GM21528 (cell line): Measurements from ENCODE around the gene EPHA10.

ENCODE experiments used
- ATAC-seq: cut with Tn5 transposase; IDR thresholded peaks from one replicate; pipeline ENCODE4 v1.9.1; 2021; ENCODE audit warnings: mild to moderate bottlenecking, moderate library complexity; ENCODE audit not compliant: unreplicated experiment, low FRiP score

Gene EPHA10

DNA sequence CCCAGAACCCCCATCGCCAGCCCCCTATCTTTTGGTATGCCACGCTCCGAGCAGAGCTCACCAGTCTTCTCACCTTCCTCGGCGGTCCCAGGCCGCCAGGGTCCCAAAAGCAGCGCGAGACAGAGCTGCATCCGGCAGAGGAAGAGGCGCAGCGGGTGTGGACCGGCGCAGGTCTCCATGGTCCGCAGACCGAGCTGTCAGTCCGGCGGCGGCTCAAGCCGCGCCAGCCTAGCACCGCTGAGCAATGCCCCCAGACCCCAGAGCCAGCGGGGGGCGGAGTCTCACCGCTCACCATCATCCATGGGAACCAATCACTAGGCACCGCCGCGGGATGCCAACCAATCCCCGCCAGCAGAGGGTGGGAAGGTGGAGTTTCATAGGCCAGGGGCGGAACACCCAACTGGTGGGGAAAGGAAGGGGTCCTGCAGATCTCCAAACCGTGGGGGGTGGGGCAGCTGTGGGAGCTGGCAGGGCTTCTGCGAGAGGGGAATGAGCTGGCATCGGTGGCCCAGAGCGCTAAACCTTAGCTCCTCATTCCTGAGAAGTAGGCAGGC is at the start of gene EPHA10:
TSS of gene EPHA10 (minus strand) at position 233 of the 554 bp plus-strand sequence. CDS start at position 179, 54 bp downstream.
- ATAC-seq: no peak

DNA sequence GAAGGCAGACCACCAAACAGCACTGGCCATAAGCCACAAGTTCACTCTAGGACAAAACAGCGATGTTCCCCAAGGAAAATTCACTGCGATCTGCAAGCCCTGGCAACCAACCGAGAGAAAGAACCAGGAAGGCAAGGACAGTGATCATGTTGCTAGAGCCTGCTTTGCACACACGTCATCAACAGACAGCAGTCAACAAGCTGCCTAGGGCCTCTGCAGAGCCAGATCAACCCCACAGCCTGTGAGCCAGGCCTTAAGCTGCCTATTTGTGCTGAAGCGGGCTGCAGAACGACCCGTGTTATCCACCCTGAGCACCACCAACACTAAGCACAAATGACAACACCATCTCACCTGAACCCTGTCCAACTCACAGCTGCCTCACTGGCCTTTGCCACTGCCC is 49.3 kb upstream of the EPHA10 start:
- ATAC-seq: no peak

GRCh38 chr1:37813529-37814145 is 48.7 kb upstream of the EPHA10 start:
- no peak for ATAC-seq

DNA sequence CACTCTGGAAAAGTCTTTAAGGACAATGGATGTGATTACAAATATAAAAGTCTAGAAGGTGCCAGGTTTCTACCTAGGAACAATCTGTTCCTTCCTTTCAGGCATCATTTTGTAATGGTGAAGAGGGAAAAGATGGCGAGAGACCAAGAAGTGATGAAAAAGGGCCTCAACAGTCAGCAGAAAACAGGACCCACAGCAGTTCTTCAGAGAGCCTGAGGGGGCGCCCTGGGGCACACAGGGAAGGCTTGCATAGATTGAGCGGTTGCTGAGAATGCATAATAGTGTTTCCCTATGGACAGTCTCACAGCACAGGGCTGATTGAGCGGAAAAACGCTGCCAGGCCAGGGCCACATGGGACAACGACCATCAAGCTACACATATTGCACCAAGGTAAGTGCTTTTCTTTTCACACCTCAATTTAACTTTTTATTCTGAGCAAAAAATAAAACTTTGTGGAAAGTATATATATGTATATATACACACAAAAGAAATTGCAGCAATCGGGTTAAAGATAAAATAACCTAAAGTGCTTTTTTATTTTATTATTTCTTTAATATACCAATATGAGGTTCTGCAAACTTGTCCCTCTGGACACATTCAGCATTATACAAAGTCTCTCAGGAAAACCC is 46.2 kb upstream of the EPHA10 start:
- no peak for ATAC-seq

DNA sequence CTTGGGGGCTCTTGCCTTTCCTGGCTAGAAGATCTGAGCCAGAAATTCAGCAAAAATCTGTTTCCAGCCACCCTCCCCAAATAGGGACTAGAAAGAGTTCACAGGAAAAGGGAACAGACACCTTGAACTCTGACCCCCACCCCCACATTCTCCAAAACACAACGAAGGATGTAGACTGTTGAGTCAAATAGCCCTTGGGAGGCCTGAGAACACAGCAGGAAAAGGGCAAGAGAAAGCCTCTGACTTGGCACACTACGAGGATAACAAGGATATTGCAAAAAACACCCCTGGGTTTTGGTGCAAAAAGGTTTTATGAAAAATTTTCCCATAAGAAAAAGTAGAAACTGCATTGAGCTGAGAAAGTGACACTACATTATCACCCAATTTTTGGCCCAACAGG is 45.0 kb upstream of the EPHA10 start:
- no peak for ATAC-seq

GRCh38 chr1:37808369-37809319 is 43.7 kb upstream of the EPHA10 start:
- ATAC-seq: peak; percentile 40

DNA sequence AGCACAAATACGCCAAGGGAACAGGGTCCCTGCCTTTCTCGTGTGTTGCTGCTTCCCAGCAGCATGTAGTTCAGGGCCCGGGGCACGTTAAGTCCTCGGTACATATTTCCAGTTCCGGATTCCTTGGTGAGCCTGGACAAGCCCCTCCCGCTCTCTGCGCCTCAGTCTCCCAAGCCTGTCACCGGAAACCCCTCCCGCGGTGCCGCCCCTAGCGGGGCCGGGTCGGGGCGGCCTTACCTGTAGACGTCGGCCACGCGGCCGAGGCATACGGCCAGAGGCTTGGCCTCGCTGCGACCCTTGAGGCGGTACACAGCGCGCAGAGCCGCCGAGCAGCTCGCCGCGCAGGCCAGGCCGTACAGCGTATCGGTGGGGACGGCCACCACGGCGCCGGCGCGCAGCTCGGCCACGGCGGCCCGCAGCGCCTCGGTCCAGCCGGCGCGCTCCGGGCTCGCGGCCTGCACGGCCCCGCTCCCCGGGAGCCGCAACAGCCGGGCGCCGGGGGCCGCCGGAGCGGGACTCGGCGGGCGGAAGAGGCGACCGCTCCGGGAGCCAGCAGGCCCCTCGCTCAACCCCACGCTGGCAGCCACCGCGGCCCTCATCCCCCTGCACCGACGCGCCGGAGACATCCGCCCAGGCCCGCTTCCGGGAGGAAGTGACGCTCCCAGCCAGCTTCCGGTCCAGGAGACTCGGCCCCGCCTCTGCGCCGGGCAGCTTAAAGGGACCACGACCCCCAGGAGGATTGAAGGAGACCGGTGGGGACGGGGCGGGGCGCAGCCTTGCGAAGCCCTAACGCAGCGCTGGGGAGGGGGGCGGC is 42.8 kb upstream of the EPHA10 start, which contains the start of the genes C1orf122 and YRDC:
TSS of gene C1orf122 (plus strand) at position 236 of the 814 bp plus-strand sequence. CDS start 615 bp downstream, outside the sequence.
TSS of gene YRDC (minus strand) at position 654 of the 814 bp plus-strand sequence. CDS start at position 626, 28 bp downstream.
- ATAC-seq: peak; percentile 89

DNA sequence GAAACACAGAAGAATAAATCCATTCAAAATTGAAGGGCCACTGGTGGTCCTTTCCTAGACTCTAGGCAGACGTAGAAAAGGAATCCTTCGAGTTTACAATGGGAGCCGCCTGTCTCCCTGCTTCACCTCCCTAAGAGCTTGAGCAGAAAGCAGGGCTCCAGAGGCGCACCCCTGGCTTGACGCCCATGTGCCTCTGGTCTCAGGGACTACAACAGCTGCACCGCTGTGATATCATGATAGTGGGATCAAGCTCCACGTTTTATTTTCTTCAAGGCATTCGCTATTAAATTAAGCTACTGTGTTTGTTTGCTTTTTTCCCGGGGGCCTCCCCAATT is 42.3 kb upstream of the EPHA10 start:
- ATAC-seq: no peak

DNA sequence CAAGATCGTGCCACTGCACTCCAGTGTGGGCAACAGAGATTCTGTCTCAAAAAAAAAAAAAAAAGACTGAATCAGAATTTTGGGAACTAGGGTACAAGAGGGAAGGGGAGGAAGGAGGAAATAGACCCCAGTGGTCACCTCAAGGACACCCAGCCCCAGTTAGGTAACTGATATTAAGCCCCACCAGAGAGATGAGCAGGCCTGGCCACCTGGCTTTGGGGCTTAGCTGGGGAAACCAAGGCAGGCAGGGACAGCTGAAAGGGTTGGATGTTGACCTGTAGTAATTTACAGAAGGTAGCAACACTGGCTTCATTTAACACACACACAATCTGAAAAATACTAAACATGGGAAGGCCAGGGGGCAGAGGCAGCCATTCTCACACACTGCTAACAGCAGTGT is 37.5 kb upstream of the EPHA10 start:
- ATAC-seq: no peak

DNA sequence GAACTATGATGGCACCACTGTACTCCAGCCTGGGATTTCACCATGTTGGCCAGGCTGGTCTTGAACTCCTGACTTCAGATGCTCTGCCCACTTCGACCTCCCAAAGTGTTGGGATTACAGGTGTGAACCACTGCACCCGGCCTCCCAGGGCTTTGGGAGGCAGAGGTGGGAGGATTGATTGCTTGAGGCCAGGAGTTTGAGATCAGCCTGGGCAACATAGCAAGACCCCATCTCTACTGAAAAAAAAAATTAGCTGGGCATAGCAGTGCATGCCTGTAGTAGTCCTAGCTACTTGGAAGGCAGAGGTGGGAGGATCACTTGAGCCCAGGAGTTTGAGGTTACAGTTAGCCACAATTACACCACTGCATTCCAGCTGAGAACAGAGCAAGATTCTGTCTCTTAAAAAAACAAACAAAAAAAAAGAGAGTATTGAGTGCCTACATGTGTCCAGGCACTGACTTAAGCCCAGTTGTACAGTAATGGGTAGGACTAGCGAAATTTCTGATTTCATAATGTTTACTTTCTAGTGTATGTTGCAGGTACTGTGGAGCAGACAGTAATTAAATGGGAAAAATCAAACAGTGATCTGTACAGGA is 32.9 kb upstream of the EPHA10 start:
- ATAC-seq: no peak

DNA sequence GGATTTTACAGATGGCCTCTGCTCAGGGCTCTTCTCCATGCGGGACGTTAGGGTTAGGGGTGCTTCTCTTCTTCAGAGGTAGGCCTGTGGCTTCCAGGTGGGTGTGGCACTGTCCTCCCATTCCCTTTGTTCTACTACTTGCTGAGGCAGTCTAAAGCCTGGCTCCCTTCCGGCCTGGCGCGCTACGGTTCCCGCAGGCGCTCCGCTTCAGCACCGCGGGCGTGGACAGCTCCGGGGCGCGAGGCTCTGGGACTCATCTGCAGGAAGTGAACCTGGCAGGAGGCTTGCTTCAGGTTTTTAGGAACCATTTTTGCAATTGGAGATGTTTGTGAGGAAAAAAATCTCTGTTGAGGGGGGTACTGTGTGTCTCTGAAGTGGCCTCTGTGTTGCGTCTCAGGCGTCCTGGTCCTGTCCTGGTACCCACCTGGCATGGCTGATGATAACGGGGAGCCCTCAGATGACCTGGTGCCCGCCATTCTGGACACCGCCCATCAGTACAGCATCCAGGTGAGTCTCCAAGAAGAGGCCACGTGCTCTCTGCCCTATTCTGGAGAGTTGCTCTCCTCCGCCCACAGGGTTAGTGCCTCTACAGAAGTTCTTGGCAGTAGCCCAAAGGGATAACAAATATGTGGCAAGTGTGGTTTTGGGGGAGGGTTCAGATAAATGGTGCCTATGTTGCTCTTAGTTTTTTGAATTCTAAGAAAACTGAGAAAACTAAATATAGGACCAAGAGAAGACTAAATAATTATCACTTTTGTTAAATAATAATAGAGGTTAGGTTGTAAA is 30.6 kb upstream of the EPHA10 start:
- ATAC-seq: no peak

DNA sequence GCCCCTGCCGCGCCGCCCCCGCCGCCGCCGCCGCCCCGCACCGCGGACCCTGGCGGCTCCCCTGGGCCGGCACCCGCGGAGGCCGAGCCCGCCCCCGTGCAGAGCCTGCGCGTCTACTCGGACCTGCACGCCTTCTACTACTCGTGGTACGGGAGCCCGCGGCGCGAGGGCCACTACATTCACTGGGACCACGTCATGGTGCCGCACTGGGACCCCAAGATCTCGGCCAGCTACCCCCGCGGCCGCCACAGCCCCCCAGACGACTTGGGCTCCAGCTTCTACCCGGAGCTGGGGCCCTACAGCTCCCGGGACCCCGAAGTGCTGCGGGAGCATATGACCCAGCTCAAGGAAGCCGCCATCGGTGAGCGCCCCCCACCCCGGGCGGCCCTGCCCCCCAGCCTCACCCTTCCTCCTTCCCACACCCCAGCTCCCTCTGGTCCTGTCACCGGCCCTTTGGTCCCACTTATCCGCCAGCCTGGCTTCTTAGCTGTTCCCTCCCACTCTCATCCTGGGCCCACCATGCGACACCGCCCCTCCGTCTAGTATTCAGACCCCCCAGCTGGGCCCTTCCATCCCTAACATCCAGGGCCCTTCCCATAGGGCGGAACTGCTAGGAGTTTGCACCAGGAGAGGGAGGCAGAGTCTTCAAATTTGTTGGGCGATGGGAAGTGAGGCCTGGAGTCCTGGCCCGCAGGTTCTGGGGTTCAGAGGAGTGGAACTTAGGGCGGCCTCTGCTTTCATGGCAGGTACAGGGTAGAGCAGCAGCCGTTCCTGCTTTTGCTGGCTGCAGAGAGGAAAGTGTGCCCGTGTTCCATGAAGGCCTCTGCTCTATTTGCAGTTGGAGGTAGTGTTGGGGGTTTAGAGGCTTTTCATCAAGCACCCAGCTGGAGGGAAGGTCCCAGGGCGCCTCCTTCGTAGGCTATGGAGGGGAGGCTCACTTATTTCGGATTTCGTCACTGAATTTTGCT is 29.7 kb upstream of the EPHA10 start:
- ATAC-seq: no peak

- ATAC-seq: no peak
These were observed 29.0 kb upstream of the EPHA10 start, which contains the start of gene MANEAL for GRCh38 chr1:37793773-37794371. TSS of gene MANEAL (plus strand) at chr1:37793847. CDS start at chr1:37794183, 336 bp downstream.

DNA sequence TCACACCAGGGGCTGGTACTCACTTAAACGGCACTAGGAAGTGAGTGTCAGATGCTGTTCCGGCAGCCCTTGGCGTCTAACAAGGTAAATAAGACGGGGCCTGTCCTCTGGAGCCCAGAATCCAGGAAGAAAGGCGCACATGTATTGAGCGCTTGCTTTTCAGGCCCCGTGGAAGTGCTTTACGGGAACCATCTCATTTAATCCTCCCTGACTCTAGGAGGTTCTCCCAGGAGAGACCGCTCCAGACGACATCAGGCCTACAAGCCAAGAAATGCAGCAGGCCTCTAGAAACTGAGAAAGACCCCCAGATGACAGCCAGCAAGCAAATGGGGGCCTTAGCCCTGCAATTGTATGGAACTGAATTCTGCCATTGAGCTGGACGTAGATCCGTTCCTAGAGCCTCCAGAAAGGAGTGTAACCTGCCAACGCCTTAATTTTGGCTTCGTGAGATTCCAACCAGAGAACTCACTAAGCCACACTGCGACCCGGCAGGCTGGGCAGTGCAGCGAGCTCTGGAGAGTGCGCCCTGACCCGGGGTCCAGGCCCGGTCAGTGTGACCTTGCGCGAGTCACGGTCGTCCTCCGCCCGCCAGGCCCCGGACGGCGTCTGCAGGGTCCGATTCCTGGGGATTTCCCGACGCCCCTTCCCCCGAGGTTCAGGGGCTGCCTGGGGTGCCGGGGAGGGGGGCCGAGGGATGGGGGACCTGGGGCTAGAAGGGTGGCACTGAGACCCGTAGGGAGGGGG is 28.2 kb upstream of the EPHA10 start:
- ATAC-seq: no peak

DNA sequence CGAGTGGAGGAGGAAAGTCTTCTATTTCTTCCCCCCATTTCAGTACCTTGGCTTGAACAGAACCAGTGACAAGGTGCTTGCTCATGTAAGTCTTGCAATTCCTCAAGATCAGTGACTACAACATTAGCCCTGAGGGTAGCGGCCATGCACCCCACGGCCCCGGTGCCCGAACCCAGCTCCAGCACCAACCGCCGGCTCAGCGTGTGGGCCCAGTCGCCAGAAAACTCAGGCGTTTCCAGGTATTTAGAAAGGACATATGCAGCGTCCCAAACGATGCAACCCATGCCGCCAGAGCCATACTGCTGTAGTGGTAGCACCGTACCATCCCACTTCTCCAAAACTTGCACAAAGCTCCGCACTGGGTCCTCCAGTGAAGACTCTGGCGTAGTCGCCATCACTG is 17.6 kb upstream of the EPHA10 start:
- ATAC-seq: no peak

DNA sequence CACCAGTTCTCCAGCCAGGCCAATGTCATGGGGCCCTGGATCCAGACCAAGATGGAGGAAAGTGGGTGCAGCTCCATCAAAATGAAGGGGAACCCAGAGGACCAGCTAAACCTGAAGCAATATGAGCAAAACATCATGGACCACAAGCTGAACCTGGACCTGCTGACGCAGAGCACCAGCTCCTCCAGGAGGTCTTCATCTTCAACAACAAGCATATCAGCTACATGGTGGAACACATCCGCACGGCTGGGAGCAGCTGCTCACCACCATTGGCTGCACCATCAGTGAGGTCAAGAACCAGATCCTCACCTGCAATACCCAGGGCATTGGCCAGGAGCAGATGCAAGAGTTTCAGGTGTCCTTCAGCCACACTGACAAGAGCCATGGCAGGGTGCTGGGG is 13.7 kb upstream of the EPHA10 start:
- no peak for ATAC-seq
